Hair follicular keratinocyte (primary cell): ENCODE data around the gene RBPMS2. TPM values are rescaled to one million over a fixed set of nuclear protein-coding genes. Genes with fewer than 3 reads are reported as not detected.

Experiments used
- total RNA-seq: library from RNA; depleted of rRNA; stranded (reverse); fragments of >200 nt; gene quantifications from 2 replicates; pipeline ENCODE4 v1.2.3, GENCODE V29; 2015

RBPMS2 gene
- not detected in 2 replicates for total RNA-seq

GRCh38 chr15:64775551-64776401 is at the start of gene RBPMS2:
Gene RBPMS2 (minus strand): TSS chr15:64775589. CDS start chr15:64775319, 270 bp downstream.

Other genes starting within 250 kb of the RBPMS2 start
- gene PIF1, start 50.1 kb upstream of the RBPMS2 start, total RNA-seq, result 6.5 and 19.4 TPM in 2 replicates
- 5.9 and 6.2 TPM in 2 replicates for gene PLEKHO2, start 66.3 kb upstream of the RBPMS2 start, total RNA-seq
- gene ANKDD1A, start 136.3 kb upstream of the RBPMS2 start, total RNA-seq, result 0.47 and 0.49 TPM in 2 replicates
- 70.1 and 74.1 TPM in 2 replicates for gene SPG21, start 214.3 kb upstream of the RBPMS2 start, total RNA-seq